IPS DF 4.7 (cell line): ENCODE results near the gene HELZ.
"Not testable (repeated sequence)": the region's sequence is repeated elsewhere in the genome, so short reads cannot be mapped to it uniquely, and the experiment has no call there.

Experiments used
- DNase-seq: peaks from one replicate; pipeline ENCODE4 v3.0.0-alpha.2; 2013; ENCODE audit warnings: low spot score; ENCODE audit errors: extremely low read depth

HELZ gene

DNA sequence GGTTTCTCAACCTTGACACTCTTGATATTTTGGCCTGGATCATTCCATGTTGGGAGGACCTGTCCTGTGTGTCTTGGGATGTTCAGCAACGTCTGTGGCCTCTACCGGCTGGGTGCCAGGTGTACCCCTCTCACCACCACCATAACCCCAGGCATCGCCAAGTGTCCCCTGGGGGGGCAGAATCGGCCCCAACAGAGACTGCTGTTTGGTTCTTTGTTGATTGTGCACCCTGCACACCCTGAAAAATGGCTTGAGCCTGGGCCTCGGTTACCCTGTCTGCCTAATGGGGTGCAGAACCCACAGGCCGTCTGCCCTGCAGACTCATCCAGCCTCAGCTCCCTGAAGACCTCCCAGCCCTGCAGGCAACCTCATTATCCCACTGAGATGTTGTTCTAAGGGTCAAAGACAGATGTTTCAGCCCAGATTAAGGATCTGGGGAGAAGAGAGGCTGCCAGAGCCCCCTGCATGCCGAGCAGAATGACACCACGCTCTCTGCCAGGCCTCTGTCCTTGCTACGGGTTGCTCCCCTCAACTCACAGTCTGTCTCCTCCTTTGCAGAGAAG is 191.5 kb downstream of the HELZ start:
- DNase-seq: no peak

DNA sequence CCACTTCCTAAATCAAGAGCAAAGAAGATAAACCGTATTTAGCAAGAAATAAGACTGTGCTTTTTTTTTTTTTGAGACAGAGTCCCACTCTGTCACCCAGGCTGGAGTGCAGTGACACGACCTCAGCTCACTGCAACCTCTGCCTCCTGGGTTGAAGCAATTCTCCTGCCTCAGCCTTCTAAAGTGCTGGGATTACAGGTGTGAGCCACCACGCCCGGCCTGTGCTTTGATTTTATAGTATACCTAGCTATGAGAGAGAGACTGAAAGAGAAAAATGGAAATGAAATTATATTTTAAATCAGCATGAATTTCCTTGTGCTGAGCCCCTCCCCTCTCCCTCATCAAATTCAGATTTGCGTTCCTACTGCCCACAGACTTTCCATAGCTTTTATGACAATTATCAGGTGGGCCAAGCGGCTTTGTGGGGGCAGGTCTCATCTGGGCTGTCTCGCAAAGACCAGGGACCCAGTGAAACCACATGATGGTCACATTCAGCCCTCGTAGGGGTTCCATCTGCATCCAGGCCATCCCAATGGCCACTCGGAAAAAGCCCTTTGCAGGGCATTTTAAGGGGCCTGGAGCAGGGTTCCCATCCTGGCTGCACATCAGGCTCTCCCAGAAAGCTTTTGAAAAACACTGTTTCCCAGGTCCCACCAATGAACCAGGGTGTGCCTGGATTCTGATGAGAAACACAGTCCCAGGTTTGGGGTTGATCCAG is 192.1 kb downstream of the HELZ start:
- no peak for DNase-seq

DNA sequence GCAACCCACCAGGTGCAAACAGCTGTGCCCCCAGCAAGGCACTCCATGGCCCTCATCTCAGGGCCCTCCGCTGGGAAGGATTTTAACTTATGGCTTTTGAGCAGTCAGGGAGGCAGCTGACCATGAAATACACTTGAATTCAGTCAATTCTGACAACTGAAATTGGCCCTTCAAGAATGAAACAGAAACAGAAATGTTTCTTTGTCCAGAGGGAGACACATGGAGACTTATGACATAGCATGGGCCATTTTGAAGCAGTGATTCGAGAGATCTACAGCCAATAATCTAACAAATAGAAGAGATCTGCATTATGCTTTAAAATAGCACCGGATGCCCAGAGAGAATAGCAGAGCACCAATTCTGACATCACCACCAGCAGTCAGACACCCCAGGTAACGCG is 193.2 kb downstream of the HELZ start:
- DNase-seq: no peak

DNA sequence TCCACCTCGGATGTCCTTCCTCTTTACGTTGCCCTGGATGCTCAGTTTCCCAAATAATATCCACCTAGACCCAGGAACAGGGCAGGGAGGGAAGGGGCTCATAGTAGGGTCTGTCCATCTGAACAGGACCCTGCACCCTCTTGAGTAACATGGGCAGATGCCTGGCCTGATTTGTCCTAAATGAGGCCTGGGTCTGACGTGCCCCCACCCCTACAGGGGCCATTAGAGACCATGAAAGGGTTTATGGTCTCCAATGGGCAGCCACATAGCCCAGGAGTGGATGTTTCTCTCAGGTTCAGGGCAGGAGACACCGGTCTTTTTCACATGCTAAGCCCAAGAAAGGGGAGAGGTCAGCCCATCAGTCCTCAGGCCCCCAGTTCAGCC is 193.8 kb downstream of the HELZ start:
- no peak for DNase-seq

DNA sequence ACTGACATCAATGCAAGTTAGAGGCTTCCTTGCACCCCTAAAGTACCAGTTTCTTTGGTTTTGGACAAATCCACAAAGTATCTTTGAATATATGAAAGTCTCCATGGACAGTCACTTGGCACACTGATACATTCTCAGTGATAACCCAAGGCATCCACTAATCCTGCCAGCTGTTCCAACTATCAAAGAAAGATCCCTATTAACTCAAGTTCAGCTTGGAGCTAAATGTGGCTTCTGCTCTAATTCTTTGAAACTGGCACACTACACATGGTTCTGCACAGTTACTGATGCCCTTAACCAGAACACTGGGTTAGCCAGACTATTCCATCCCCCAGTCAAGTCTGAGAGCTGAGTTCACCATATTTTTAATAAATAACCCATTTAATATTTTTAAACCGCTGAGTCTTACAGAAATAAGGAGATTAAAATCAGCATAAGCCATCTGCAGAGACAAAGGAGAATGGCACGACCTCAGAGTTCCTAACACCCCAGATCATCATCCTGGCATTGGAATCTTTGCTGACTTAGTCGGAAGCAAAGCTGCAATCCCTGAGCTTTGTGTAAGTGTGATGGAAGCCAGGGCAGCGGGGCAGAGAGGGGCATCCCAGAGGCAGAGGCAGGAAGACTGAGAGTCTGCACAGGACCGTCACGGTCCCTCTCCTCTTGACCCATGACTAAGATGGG is 194.4 kb downstream of the HELZ start:
- DNase-seq: no peak

DNA sequence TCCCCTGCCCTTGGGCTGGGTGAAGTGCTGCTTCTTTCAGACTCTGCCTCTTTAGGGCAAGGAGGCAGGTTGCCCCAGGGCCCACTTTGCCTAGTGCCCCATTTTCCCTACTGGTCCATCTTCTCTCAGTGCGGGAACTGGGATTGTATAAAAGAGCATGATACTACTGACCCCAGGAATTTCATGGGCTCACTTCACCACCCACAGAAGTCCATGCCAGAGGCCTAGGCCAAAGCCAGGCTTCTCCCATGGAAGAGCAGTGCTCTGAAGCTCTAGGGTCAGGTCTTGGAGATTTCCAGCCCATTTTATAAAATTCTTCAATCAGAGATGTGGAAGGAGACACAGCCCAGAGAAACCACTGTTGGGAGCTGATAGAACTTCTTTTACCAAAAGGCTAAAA is 194.9 kb downstream of the HELZ start:
- no peak for DNase-seq

DNA sequence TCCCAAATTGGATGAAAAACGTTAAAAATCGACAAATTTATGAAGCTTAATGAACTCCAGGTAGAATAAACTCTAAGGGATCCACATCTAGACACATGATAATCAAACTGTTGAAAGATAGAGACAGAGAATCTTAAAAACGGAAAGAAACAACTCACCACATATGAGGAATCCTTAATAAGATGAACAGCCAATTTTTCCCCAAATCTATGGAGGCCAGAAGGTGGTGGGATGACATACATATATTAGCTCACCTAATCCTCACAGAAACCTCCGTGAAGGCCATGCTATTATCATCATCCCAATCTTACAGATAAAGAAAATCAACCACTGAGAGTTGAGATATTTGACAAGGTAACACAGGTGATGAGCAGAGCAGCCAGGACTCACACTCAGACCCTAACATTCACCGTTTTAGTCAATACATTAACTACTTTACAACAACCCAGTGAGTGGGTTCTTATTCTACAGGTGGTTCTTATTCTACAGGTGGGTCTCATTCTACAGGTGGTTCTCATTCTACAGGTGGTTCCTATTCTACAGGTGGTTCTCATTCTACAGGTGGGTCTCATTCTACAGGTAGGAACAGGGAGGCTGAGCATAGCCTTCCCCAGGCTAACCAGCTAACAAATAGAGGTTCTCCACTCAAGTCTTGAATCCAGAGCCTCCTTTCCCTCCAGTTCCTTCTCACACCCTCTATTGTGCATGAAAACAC is 195.8 kb downstream of the HELZ start:
- DNase-seq: no peak

DNA sequence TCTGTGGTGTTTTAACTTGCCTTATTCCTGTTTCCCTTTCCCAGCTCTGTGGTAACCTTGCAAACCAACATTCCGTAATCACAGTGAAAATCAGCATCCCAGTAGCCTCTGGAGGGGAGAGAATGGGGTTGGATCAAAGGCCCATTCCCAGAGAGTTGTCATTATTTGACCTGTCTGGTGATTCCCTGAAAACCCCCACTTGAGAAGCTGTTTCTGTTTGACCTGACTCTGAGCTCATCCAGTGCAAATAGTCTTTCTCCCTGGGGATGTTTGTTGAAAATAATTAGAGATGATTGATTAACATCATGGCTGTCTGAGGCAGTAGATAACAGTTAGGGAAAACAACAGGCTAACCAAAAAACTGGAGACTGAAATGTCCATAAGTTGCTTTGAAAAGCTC is 197.6 kb downstream of the HELZ start:
- no peak for DNase-seq

DNA sequence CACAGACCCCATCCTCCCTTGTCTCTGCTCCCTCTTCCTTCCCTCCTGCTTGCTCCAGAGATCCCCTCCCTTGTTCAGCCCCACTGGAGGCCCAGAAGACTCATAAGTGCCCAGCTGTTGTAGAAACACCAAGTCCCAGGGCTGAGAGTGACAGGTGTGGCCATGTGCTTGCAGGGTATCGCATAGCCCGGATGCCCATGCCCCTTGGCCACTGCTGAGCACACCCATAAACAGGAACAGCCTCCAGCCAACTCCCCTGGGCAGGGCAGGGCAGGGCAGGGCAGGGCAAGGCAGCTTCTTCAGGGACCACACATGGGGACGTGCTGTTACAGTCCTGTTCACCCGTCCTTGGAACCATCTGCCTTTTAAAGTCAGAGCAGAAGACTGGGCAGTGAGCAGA is 198.6 kb downstream of the HELZ start:
- no peak for DNase-seq

DNA sequence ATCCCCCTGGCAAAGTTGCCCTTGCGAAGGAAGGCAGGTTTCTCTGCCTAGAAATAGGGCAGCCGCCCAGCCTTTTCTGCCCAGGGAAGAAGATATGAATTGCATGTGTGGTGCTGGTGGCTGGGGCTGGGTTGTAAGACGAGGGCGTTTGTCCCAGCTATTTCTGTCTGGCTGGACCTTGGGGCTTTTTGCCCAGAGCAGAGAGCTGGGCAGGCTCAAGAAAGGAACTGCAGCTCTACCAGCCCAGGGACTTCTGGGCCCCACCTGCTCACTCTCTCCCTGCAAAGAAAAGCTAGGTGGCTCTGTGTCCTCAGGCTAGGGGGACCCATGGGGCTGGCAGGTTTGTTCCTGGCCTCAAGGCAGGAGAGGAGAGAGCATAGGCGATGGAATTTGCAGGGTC is 200.1 kb downstream of the HELZ start:
- DNase-seq: no peak

DNA sequence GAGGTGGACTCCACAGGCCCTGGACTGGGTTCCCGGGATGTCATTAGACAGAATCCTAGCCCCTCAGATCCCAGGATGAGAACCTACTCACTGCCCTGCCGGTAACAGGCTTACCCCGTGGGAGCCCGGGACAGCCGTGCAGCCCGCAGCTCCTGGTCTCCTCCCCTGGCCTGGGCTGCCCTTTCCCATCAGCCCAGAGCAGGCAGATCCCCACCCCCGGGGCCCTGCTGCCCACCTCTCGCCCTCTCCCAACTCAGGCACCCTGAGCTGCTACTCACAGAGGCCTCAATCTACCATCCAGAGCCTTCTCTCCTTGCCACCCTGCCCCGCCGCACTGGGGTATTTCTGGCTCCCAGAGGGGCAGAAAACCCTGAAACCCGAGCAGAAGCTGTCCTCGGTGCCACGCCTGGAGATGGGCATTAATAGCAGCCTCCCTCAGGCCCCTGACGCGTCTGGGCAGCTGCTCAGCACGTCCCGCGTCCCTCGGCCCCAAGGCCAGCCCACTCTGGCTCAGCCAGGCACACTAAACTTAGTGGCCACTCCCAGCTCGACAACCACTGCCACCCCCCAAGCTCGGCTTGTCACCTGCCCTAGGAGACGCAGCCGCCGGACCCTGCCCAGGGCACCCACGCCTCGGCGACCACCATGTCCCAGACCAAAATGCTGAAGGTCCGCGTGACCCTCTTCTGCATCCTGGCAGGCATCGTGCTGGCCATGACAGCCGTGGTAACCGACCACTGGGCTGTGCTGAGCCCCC is 200.8 kb downstream of the HELZ start, which contains the start of gene CACNG1:
CACNG1 (plus strand) TSS at position 539 of the 757 bp plus-strand sequence; CDS start at position 646, 107 bp downstream.
- DNase-seq: no peak

DNA sequence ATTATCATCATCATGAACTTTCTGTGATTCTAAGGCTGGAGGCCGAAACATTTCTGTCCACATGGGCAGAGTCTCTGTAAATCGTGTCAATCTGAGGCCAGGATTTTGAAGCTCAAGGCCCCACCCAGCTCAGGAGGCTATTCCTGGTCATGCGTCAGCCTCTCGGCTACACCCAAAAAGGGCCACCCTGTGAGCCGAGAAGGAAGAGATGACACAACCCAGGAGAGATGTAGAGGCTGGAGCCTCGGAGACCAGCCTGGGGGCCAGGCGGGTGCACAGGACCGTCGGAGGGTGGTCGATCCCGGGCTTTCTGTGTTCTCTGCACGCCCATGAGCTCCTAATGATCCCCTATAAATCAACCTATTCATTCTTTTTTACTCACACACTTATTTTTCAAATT is 201.7 kb downstream of the HELZ start:
- no peak for DNase-seq

DNA sequence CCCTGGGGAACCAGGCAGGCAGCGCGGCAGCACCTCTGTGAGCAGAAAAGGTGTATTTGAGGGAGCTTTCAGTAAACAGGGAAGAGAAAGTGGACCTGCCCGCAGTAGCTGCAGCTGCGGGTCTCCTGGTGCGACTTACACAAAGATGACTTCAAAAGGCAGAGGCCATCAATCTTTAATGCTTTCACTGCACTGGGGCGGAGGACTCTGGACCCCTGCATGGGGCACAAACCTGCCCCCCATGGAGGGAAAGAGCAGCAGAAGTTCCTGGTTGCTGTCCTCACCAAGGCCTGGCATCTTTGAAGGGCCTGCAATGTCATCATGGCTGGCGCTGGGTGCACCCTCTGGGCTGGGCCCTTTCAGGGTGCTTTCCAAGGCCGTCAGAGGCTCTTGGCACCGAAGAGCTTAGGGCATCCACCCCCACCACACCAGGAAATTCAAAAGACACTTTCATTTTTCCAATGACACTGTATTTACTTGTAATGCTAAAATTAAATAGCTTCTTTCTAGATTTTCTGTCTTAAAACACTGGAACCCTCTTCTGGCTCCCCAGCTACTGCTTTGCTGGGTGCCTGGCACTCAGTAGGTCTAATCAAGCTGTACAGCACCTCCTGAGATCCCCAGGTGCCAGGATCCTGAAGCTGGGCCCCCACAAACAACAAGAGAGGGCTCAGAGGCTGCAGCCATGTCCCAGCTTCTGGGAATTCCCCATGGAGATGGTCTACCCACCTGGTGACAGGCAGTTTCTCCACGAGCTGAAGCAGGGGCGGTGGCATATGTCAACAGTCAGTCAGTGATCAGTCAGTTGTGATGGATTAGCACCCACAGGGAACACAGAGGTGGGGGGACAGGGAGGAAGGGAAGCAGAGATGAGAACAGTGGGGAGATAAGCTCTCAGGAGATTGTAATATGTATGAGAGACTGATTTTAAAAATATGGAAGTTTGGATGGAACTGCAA is 202.8 kb downstream of the HELZ start:
- DNase-seq: no peak

DNA sequence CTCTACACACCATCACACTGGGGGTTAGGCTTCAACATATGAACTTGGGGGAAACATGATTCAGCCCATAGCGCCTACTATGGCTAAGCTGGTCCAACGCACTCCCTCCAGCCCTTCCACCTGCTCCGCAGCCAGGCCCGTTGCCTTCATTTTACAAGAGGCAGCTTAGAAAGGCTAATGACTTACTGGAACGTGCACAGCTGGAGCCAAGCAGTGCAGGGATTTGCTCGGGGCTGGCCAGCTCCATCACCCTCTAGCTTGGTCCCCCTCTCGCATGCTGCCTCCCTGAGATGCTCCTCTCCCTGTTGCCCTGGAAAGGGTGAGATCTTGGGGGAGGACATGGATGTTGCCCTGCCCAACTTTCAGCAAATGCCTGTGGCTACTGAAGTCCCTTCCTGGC is 203.5 kb downstream of the HELZ start:
- no peak for DNase-seq

DNA sequence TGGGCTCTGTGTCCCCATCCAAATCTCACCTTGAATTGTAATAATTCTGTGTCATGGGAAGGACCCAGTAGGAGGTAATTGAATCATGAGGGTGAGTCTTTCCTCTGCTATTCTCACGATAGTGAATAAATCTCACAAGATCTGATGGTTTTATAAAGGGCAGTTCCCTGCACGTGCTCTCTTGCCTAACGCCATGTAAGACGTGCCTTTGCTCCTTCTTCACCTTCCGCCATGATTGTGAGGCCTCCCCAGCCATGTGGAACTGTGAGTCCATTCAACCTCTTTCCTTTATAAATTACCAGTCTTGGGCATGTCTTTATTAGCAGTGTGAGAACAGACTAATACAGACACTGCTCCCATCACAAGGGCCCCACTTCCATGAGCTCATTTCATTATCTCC is 203.9 kb downstream of the HELZ start:
- DNase-seq: not testable (repeated sequence)

DNA sequence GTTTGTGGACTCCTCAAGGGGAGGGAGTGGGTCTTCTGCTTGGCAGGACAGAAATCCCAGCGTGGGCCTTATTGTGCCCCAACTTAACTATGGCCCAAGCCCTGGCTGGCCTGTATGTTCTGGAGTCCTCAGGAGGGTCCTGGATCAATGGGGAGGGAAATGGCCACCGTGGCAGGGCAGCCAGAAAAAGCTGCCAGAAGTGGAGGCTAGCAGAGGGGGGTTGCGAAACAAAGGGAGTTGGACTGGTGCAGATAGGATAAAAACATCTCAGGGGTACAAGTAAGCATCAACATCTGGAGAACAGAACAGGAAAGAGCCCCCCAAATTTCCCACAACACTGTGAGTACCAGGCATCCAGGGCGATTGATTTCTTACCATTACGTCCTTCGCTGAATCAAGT is 204.3 kb downstream of the HELZ start:
- no peak for DNase-seq

DNA sequence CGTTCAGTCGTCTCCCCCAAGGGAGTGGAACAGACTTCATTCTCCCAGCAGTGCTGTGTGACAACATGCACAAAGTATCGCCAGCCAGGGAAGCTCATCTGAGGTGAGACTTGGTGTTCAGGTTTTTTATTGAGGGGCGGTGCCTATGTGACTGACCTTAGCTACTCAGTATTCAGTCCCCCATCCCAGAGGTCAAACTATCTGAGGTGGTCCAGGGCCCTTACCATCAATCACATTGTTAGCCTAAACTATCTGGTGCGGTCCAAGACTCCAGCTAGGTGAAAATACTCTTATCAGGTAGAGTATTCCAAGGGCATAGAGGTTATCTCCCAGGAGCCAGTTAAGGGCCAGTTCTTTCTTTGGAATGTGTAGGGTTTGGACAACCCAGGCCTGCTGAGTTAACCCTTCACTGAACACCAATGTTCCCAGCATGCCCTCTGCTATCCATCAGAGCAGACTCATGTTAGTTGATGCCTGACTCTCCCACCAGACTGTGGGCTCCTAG is 206.1 kb downstream of the HELZ start:
- DNase-seq: no peak

DNA sequence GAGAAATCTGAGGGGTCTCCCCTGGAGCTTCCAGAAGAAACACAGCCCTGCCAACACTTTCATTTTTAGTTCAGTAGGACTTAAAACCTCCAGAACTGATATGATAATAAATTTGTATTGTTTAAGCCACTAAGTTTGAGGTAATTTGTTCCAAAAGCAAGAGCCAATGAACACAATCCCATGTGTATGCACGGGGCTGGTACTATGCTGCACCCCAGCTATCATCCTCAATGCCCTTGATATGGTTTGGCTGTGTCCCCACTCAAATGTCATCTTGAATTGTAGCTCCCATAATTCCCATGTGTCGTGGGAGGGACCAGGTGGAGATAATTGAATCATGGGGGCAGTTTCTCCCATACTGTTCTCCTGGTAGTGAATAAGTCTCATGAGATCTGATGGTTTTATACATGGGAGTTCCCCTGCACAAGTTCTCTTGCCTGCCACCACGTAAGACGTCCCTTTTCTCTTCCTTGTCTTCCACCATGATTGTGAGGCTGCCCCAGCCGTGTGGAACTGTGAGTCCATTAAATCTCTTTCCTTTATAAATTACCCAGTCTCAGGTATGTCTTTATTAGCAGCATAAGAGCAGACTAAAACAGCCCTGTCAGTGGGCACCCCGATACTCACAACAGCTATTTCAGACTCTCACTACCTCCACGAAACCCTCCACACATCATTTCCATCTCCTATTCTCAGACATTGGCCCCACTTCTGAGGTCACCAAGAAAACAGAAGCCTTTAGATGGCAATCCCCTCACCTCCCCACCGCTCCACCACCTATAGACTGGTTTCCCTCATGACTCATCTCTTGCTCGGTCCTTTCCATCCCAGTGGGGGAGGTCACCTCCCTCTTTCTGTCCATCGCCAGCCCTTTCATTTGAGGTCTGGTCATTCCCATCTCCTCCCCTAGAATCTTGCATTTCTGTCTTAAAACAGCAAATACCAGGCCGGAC is 209.6 kb downstream of the HELZ start:
- DNase-seq: no peak

DNA sequence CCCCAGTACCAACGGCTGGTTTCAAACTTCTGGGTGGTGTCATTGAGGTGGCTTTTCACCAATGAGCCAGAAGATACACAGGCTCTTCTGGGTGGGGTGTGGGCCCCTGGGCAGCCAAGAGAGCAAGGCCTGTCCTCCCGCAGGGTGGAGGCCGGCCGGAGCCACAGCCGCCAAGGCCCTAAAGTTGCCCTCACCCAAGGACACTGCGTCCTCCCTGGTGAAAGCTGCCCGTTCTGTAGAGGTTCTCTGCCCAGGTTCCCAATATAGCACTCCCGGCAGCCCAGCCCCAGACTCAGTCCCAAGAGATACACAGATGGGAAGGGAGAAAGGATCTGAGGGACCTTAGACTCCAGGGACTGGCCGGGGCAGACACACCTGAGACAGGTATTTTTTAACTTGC is 211.4 kb downstream of the HELZ start:
- no peak for DNase-seq
